Myocyte (in vitro differentiated cells): Measurements from ENCODE around the gene SH3PXD2A. TPM values are rescaled to one million over a fixed set of nuclear protein-coding genes. Genes with fewer than 3 reads are reported as not detected.

Source experiments
- DNase-seq: peaks from one replicate; pipeline ENCODE4 v3.0.0-alpha.2; 2012; ENCODE audit warnings: low read depth
- total RNA-seq: library from RNA; depleted of rRNA; stranded (reverse); fragments of >200 nt; gene quantifications from 2 replicates; pipeline ENCODE4 v1.2.3, GENCODE V29; 2014

Gene SH3PXD2A
- total RNA-seq, 1 donor from 2014 or later = 38.8 TPM

DNA sequence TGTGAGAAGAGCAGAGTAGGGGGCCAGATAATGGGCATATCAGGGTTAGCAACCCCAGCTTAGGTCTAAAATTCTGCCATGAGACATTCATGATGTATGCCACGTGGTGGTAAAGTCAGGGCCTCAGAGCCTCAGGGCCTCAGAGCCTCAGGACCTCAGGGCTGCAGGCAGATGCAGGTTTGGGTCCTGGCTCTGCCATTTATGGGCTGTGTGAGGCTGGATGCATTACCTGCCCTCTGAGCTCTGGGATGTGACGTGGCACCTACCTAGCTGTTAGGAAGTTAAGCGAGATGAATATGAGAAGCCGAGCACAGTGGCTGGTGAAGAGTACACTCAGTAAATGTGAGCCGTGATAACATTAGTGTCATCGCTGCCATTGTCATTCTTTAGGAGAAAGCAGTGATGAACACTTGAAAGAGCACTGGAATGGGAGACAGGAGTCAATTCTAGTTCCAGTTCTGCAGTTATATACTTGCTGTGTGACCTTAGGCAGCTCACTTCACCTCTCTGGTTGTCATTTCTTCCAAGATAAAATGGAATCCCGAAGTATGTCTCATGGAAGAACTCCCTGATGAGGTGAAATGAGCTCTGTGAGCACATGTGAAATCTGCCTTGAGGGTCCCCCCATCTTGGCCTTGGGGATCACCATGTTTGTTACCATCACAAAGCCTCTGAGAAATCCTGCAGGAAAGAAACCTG lies 127.2 kb downstream of the SH3PXD2A start:
- DNase-seq = no peak

DNA sequence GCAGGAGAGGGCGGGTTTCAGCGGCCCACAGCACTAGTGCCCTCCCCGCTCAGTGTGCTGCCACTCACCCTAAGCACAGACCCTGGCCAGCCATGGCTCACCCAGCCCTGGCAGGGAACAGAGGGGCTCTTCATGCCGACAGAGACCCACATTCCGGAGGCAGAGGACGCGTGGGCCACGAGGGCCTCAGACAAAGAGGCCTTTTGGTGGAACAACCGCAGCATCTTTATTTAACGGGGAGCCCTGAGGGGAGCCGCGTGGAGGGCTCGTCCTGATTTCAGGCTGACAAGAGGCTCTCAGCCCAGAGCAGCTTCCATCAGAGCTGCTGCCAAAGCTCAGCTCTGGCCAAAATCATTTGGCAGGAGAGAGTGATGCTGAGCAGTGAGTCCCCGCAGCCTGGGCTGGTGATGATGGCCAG lies 127.8 kb downstream of the SH3PXD2A start:
- no peak for DNase-seq

DNA sequence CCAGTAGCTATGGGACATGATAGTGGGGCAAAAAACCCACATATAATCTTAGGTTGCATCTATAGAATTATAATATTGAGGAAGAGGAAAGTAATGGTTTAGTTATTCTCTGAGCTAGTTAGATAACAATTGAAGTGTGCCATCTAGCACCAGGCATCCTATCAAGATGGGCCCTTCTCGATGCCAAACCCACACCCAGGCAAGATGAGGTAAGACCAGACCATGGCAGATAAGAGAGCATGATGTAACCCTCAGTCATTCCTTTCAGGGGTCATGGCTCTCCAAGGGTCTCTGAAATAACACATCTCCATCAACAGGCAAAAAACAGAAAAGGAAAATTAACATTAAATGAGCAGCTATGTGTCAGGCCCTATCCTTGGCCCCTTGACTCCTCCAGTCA lies 128.7 kb downstream of the SH3PXD2A start:
- DNase-seq = no peak

DNA sequence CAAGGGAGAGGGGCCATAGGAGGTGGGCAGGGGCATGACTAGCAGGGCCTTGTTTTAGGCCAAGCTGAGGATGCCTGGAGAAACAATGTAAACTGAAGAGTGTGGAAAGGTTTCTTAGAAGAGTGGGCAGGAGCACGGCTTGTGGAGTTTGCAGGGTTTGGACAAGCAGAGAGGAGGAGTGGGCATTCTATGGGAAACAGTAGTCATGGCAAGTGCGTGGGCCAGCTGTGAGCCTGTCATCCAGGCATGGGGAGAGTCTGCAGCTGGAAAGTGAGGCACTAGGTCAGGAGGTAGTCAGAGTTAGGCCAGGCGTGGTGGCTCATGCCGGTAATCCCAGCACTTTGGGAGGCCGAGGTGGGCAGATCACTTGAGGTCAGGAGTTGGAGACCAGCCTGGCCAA lies 130.1 kb downstream of the SH3PXD2A start:
- DNase-seq = no peak

DNA sequence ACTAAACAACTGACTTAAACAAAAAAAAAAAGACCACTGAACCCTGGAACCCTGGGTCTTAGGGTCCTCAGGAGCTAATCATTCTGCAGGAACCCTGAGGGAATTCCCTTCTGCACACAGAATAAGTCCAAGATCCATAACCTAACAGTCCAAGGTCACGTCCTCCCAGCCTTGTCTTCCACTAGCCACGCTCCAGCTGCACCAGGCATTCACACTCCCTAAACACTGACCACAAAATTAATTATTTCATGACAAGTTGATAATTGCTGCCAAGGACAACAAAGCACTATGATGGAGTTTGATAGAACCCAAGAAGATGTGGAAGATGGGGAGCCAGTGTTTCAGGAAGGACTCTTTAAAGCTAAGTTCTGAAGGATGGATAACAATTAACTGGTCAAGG lies 130.6 kb downstream of the SH3PXD2A start:
- no peak for DNase-seq

DNA sequence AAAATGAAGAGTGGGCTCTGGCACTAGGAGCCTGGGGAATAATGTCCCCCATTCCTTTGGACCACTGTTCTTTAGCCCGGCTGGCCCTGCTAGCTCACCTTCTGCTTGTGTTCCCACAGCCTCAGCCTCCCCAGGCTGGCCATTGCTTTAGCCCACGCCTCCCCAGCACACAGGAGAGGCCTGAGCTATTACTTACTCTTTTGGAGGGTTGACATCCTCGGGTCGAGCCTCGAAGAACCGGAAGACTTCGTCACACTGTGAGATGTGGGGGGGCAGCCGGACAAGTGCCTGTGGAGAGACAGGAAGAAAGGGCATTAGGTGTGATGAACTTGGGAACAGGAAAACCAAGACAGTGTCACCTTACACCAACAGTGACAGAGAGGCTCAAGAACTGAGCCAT lies 131.3 kb downstream of the SH3PXD2A start:
- DNase-seq = no peak

DNA sequence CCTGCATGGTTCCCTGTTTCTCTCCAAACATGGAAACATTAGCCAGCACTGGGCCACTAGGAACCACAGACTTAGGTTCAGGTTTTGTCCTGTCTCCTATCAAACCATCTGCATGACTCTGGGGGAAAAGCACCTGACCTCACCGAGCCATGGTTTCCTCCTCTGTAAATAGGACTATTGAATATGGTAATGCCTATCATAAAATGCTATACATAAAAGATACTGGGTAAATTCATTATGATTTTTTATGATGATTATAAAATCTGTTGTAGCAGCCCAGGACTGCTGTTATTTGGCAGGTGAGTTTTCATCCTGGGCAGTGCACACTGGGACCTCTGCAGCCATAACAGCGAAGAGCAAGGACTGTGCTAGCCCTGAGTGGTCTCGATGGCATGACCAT lies 131.8 kb downstream of the SH3PXD2A start:
- DNase-seq = no peak

DNA sequence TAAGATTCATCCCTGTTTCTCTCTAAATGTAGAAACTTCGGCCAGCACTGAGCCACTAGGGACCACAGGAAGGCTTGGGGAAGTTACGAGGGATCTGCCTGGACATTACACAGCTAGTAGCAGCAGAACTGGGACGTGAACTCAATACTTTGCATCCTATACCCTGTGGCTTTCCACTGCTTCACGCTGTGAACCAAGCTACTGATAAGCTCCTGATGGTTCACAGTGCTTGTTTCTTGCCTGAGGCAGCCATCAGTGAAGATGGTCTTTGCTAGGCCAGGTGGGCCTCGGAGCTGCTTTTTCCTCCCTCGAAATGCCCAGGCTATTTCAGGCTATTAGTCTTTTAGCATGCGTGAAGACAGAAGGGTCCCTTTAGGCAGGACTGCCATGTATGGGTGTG lies 132.7 kb downstream of the SH3PXD2A start:
- DNase-seq = no peak

DNA sequence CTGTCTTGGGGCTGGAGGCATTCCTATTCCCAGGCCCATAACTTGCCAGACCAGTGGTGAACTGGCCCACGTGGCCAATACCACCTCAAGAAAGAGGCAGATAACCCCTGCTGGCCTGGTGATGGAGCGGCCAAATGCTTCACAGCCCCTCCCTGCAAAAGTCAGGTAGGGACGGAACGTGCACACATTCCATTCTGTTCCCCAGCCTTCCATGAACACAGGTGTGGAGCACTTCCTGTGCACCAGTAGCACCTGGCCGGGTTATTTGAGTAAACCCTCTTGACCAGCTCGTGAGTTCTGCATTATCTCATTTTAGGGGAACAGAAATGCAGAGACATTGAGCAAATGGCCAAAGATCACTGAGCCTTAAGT lies 134.4 kb downstream of the SH3PXD2A start:
- no peak for DNase-seq

DNA sequence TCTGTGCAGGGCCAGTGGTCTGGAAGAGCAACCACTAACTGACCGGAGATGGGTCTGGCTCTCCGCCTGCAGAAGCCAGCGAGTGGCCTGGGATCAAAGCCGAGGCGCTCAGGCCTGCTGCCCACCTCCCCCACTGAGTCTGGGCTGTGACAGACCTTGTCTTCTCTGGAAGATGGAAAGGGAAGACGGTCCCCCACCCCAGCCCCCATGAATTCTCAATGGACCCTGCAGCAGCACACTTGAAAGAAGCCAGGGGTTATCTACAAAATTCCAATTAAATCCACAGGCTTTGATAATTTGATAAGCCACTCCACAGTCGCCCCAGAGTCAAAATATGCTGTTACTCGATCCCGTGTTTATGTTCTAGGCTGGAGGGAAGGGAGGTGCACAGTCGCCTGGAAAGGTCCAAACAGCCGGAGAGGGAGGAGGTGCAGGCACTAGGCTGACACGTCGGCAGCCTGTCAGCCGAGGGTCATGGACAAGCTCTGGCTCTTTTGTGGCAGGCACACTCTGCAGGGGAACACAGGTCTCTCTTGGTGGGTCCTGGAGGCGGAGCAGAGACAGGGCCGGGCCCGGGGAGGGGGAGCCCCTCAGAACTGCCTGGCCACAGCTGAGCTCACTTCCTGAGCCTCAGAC lies 134.9 kb downstream of the SH3PXD2A start:
- DNase-seq = no peak

DNA sequence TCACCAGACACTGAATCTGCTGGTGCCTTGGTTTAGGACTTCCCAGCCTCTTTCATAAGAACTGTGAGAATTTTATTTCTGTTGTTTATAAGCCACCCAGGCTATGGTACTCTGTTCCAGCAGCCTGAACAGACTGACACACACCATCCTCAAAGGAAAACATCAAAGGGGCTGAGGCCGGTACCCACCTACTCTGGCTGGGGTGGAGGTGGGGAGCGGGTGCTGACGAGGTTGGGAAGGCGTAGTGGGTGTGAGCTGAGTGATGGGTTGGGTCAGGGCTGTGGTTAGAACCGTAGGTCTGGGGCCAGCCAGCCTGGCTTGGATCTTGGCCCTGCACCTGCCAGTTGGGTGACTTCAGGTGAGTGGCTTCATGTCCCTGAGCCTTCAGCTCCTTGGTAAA lies 136.3 kb downstream of the SH3PXD2A start:
- DNase-seq = no peak

DNA sequence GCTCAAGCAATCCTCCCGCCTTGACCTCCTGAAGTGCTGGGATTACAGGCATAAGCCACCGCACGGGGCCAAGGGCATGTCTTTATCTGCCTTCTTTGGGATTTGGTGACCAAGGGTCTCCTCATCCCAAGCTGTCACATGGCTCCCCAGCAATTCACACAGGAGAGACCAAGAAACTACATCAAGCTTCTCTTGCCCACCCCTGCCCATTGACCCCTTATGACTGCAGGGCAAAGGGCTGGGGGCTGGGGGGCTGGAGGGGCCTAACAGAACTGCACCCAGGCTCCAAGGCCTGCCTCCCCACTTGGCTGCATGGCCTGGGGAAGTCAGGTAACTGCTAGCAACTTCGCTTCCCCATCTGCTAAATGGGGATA lies 137.1 kb downstream of the SH3PXD2A start:
- DNase-seq = no peak

DNA sequence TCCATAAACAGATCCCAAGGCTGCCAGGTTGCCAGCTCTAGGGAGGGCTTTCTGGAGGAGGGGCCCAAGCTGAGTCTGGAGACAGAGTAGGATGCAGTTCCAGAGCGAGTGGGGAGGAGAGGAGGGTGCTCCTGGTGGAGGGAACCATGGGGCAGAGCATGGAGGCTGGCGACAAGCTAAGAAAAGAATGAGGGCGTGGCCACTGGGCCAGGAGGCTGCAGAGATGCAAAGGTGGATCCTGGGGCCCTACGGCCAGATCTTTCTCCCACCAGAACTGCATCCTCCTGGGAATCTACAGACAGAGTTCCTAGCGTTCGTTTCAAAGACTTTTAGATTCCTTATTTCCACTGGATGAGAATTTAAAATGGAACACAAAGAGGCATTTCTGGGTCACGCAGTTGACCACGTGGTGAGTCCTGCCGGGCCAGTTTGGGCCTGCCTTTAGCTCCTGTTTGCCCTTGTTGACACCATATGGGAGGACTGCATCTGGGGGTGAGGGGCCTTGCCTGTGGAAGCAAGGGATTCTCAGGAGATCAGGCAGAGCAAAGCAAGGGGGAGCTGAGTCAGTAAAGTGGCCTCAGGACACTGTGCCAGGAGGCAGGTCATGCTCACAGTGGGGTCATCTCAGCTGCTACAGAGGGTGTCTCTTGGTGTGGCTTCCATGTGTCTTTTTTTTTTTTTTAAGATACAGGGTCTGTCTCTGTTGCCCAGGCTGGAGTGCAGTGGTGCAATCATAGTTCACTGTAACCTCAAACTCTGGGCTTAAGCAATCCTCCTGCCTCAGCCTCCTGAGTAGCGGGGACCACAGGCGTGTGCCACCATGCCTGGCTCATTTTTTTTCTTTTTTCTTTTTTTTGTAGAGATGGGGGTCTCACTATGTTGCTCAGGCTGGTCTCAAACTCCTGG lies 137.8 kb downstream of the SH3PXD2A start:
- no peak for DNase-seq

DNA sequence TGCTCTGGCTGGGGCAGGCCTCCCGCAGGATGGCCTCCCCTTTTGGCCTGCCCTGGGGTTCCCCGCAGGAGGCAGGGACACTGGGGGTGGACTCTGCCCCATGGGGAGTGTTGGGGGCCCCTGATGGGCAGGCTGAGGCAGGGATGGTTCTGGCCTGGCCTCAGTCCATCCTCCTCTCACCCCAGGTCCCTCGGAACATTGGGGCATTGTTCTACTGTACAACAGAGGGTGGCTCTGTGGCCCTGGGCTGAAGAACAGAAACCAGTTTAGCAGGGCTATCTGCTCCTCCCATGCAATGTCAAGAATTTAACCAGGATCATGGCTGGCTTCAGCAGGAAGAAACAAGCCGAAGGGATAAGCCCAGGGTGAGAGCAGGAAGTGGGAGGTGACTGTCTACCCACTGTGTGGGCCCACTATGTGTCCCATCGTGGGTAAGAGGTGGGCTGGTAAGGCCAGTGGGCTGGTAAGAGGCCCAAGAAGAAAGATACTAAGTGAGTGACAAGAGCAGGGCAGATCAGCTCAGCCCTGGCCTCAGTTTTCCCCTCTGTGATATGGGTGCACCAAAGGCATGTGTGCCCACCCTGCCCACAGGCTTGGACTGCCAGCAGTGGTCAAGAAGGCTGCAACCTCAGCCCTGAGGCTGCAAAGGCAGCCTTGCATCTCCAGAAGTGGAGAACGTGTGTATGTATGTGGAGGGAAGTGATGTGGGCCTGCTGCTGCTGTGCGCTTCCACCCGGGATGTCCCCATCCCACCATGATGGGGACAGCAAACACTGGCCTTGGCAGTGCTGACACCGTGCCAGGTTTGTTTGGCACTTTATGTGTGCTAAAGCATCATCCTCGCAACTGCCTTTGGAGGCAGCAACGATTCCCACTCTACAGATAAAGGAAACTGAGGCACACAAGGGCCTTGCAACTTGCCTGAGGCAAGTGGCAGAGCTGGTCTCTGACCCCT lies 138.9 kb downstream of the SH3PXD2A start:
- DNase-seq = peak; percentile 37

DNA sequence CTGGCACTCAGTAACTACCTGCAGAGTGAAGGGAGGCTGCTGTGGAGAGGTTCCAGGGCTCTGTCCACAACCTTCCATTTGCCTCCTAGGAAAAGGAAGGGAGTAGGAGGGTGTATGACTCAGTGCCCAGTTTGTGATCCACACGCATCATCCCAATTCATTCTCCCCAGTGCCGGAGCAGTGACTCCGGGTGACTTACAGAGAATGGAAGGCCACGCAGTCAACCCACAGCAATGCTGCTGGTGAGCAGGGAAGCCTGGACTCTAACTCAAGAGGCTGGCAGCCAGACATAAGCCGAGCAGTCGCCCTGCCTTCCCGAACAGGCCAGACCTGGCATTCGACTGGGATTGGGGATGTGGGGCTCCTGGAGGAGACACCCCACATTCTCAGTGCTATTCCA lies 139.9 kb downstream of the SH3PXD2A start:
- peak; percentile 90 for DNase-seq

DNA sequence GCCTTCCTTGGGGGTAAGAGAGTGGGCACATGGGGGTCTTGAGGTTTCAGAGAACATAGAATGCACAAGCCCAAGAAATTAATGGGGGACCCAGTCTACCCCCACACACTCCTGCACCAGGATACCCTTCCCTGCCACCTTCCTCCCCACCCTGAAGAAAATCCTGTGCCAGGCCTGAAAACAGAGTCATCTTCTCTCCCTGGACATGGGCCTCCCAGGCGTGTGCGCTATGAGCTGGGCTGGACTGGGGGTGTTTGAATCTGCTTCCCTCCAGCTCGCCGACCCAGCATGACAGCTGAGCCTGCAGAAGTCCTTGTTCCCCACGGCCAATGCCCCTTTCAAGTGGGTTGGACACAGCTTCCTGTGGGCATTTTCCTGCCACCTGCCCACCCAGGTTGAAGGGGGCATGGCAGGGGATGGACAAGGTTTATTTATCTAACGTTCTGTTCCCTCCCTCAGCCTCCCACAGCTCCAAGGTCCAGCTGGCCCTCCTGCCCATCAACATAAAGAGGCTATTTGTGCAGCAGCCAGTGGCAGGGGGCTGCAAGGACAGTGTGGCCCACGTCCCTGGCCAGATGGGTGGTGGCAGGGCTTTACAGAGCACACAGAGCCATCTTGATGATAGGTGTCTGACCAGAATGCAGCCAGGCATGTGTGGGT lies 141.0 kb downstream of the SH3PXD2A start:
- DNase-seq = peak; percentile 41

DNA sequence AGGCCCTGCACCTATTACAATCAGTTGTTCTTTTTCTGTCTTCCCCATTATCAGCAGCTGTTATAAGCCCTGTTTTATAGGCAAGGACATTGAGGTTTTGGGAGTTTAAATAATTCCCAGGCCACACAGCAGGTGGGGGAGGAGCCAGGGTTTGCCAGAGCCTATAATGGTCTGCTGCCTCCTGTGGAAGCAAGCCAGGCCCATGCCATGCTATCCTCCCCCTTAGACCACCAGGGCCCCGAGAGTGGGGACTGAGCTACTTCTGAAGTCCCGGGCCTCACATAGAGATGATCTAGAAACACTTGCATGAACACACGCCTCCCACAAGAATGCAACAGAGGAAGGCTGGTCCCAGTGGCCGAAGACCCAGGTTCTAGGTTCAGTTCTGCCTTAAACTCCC lies 141.7 kb downstream of the SH3PXD2A start:
- peak; percentile 76 for DNase-seq

DNA sequence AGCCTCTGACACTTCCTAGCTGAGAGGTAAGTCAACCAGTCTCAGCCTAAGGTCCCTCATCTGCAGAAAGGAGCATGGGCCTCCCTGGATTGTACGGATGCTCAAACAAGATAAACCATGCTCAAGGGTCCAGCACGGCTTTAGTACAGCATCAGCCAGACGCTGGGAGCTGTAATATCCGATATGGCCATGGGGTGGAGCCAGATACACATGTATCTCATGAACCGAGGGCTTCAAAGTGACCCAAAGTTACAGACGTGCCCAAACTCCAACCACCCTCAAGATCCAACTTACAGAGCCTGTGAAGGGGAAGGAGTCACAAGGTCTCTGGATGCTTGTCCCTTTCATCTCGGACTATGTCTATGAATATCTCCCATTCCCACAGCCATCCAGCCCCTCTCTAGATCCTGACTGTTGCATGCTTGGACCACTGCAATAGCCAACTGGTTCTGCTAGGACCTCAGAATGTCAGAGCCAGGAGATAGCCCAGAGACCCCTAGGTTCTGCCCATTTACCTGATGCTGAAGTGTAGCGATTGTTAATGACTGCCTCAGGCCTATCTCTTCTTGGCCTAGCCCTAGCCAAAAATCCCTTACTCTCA lies 142.4 kb downstream of the SH3PXD2A start:
- DNase-seq = peak; percentile 86

DNA sequence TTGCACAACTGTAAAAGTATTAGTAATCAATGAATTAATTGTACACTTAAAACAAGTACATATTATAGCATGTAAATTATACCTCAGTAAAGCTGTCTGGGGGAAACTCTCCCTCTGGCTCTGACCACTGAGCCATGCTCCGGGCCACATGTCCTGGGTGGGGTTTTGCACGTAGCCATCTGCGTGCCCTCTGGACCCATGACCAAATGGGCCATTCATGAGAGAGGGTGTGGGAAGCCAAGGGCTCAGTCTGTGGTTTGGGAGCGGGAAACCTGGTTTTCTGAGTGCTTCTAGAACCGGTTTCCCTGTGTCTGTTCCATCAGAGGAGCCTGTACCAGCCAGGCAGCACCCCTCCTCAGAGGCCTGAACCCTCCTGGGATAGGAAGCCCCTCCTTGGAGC lies 143.2 kb downstream of the SH3PXD2A start:
- peak; percentile 82 for DNase-seq

DNA sequence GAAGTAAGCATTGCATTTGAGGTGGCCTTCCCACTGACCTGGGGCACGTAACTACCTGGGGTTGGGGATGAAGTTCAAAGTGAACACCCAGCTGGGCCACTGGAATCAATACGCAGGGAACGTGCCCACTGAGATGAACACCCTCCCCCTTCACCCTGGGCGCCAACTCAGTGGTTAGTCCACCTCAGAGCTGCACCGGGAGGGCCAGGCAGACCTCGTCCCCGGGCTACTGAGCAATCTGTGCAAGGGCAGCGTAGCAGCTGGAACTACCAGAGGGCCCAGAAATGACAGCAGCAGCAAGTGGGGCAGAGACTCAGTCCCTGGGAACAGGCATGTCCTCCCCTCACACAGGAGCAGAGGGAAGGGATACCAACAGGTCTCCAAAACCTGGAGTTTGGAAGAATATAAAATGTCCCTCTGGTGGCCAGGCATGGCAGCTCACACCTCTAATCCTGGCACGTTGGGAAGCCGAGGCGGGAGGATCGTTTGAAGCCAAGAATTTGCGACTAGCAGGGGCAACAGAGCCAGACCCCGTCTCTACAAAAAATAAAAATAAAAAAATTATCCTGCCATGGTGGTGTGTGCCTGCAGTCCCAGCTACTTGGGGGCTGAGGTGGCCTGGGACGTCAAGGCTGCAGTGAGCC lies 143.9 kb downstream of the SH3PXD2A start:
- DNase-seq = no peak
